Stimulated activated CD4-positive, alpha-beta T cell treated with anti-CD3 and anti-CD28 coated beads, Interleukin-2, amount 100 ng/mL, for 24 hours (primary cell): Measurements from ENCODE around the gene CLDND2.

Source experiments
- DNase-seq, 2 donors: peaks; one replicate each; pipeline ENCODE4 v3.0.0-alpha.2; 2020

Gene CLDND2

GRCh38 chr19:51354103-51354741 lies 14.6 kb downstream of the CLDND2 start:
- no peak for DNase-seq

GRCh38 chr19:51352783-51353360 lies 15.9 kb downstream of the CLDND2 start:
- DNase-seq = no peak

GRCh38 chr19:51351266-51351990 lies 17.4 kb downstream of the CLDND2 start:
- DNase-seq = no peak

DNA sequence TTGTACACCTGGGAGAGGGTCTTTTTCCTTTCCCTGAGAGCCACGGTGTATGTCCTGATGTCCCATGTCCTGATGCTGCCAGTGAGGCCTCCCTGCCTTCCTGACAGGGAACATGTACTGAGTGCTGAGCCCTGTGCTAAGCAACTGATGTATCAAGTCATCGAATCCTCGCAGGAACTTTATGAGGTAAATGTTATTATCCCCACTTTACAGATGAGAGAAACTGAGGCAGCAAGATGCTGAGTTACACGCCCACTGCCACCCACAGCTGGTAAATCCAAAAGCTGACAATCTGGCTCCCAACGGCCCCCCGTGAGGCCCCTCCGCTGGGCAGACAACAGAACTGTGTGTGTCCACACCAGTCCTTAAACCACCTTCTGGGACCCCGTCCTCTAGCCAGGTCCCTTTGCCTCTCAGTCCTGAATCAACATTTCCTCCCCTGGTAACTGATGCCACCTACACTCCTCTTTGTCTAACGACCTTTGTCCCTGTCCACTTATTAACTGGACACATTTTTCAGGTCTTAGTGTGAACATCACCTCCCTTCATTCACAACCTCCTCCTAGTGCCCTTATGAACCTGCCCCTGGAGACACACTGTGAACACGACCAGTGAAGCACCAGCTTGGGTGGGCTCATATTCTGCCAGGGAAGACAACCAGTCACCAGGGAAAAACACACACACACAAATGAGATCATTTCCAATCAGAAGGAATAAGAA lies 21.4 kb downstream of the CLDND2 start:
- no peak for DNase-seq

- DNase-seq = no peak
Observed at GRCh38 chr19:51346742-51347141, 22.1 kb downstream of the CLDND2 start.

DNA sequence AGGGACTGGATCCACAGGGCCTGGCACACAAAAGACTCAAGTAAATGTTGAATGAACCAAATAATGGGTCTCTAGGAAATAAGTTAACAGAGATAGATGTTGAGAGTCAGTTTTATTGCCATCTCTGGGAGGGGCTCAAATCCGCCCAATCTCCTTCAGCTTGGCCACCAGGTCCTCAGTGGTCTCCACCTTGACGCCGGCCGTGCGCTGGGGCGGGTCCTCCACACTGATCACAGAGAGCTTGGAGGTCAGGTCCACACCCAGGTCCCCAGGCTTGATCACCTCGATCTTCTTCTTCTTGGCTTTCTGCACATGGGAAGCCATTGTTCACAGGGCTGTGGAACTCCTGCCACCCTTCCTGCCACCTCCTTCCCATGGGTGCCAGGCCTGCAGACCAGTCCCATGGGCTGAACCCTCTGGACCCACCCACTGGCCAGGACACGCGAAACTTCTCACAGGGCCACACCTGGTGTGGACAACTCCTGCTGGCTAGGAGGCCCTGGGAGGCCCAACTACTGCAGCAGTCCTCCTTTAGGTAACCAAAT lies 23.7 kb downstream of the CLDND2 start:
- DNase-seq = no peak

DNA sequence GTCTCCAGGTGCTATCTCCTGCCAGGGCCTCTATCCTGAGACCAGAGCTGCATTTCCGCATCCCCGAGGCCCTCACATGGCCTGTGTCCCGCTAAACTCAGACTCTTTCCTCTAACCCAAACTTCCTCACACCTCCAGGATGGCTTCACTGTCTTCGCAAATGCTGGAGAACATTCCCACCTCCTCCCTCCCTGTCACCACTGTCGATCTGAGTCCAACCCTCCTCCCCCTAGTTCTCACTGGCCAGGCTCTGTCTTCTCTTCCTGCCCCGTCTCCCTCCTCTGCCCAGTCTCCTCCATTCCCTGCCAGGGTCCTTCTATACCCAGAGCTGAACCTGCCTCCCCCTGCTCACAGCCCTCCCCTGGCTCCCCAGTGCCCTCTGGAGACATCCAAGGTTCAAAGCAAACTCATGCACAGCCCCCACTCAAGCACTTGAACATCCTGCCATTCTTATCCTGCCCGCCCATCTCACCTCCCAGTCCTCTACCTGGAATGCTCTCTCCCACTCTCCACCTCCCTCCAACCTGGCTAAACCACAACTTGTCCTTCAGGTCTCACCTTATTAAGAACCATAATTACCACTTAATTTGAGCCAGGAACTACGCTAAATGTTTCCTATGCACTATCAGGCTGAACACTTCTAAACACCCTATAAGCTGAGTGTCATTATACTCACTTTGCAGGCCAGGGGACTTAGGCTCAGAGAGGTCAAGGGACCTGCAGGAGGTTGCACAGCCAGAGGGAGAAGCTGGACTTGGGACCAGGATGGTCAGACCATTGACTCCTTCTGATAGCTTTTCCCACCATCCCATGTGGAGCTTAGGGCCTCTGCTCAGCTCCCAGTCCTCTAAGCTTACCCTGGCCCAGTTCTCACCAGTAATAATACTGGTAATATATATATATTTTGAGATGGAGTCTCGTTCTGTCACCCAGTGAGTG lies 25.9 kb downstream of the CLDND2 start:
- no peak for DNase-seq

GRCh38 chr19:51341976-51342580 lies 26.7 kb downstream of the CLDND2 start, which contains the start of gene VSIG10L:
Gene VSIG10L, minus strand, starts transcription at chr19:51342139. Its CDS starts 15 bp downstream, at chr19:51342124.
- DNase-seq = no peak

- no peak for DNase-seq
Observed at GRCh38 chr19:51341066-51341465, 27.7 kb downstream of the CLDND2 start.

DNA sequence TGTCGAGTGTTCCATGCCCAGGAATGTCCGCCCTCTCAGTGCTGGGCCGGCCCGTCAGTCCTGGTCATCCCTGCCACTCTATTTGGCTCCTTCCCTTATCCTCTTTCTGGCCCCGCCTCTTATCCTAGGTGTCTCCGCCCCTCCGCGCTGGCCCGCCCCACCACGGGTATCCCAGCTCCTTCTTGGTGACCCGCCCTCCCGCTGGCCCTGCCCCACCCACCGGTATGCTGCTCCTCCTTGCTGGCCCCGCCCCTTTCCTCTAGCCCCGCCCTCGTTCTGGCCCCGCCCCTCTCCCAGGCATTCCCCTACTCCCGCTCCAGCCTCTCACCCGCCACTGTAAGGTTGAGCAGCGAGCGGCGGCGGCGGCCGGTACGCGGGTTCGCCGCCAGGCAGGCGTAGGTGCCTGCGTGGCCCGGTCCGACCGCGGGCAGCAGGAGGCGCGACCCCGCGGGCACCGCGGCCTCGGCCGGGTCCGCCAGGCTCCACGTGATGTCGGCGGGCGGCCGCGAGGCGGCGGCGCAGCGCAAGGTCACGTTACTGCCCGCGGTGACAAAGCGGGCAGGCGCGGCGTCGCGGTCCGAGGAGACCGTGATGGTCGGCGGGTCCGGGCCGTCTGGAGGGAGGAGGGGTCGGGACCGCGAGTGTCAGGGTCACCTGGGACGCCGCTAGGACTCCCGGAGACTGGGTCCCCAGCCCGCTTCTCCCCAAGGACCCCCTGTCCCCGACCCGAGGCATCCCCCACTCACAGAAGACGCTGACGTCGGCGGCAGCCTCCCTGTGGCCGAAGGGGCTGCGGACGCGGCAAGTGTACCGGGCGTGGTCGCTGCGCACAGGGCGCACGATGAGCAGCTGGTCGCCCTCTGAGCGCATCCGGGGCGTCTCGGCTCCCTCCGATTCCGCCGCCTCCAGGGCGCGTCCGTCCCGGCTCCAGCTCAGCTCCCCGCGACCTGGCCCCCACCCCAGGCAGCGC lies 28.8 kb downstream of the CLDND2 start:
- peak; percentile 94 to 98 for DNase-seq

DNA sequence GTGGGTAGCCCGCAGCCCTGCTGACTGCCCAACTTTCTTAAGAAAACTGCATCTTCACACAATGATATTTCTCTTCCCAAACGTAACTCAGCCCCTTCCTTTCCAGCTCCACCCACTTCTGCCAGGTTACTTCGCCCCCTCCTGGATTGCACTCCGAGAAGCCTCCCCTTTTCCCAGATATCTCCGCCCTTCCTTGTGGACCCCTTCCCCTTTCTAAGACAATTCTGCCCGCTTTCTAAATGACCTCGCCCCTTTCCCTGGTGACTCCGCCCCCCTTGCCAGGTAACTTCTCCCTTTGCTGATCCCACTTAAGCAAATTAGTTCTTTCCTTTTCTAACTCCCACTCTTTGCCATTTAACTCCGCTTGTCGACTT lies 29.5 kb downstream of the CLDND2 start:
- no peak for DNase-seq

GRCh38 chr19:51338563-51339312 lies 30.1 kb downstream of the CLDND2 start:
- peak; percentile 91 to 93 for DNase-seq

- DNase-seq = no peak
Observed at GRCh38 chr19:51337861-51338562, 30.8 kb downstream of the CLDND2 start.

DNA sequence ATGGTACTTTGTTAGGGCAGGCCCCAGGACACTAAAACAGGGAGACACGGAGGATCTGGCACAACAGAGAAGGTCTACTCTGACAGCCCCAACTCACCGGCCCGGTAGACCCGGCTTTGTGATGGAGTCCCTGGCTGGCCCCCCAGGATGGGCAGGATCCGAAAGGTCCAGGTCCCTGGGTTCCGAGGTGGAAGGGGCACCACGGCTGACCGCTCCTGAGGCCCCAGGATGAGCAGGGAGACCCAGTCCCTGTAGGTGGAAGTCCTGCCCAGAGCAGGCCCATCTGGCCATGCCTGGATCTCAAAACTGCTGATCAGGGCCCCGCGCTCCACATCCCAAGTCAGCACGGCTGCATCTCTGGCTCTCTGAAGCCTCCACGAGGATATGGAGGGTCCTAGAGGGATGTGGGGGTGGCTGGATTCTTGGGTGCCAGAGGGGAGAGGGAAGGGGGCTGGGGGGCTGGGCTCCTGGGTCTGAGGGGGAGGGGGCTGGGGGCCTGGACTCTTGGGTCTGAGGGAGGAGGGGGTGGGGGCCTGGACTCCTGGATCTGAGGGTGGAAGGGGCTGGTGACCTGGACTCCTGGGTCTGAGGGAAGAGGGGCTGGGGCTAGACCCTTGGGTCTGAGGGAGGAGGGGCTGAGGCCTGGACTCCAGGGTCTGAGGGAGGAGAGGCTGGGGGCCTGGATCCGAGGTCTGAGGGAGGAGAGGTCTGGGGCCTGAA lies 31.5 kb downstream of the CLDND2 start:
- DNase-seq = no peak

DNA sequence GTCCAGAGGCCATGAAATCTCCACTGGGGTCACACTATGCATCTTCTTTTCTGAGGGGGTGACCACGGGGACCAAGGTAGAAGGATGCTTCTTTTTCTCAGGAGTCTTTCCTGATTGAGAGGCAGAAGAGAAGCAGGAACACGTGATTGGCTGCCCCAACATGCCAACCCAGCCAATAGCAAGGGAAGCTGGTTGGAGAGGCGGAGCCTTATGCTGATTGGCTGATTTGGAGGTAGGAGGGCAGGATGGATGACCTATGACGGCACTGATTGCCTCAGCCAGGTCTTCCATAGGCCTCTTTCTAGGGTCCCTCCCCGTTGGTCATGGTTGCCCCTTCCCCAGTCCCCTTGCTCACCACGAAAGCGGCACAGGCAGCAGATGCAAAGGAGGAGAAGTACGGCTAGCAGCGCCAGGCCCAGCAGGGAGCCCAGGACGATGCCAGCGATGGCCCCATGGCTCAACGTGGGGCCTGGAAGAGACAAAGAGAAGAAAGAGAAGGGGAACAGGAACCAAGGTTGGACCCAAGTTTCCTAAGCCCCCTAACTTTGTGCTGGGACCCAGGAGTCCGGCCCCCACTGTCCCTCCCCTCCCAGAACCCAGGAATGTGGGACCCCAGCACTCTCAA lies 34.9 kb downstream of the CLDND2 start:
- DNase-seq = no peak

DNA sequence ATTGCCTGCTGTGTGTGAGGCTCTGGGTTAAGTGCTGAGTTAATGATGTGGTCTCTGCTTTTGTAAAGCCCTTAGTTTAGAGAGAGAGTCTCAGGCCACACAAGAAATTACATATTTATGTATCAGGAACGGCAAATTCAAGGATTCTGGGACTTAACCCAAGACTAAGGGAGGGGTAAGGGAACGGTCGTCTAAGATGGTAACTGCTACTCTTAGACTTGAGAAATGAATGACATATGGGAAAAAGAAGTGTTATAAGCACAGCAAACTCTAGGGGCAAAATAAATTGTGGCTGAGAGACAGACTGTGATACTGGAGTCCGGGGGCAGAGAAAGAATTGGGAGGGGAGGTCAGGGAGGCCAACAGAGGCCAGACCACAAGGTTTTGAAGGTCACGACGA lies 37.1 kb downstream of the CLDND2 start:
- DNase-seq = no peak

DNA sequence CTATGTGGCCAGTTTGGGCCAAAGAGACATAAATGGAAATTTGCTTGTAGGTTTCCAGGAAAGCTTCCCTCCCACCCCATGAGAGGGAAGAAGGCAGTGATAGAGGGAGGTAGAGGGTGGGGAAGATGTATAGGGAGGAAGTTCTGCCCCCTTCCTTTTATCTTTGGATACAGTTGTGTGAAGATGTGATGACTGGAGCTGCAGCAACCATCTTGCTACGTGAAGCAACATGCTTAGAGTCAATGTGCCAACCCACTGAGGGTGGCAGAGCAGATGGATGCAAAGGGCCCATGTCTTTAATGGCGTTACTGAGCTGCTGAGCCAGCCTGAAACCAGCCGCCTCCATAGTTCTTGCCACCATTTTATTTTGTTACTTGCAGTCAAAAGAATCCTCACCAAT lies 37.6 kb downstream of the CLDND2 start:
- no peak for DNase-seq

GRCh38 chr19:51330366-51330765 lies 38.4 kb downstream of the CLDND2 start:
- DNase-seq = no peak
